Dermis blood vessel endothelial cell (primary cell): ENCODE results near the gene CCR5AS.

ENCODE experiments used
- DNase-seq: peaks from one replicate; pipeline ENCODE4 v3.0.0; 2010

The CCR5AS gene

DNA sequence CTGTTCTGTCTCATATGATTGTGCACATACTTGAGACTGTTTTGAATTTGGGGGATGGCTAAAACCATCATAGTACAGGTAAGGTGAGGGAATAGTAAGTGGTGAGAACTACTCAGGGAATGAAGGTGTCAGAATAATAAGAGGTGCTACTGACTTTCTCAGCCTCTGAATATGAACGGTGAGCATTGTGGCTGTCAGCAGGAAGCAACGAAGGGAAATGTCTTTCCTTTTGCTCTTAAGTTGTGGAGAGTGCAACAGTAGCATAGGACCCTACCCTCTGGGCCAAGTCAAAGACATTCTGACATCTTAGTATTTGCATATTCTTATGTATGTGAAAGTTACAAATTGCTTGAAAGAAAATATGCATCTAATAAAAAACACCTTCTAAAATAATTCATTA lies 31.1 kb downstream of the CCR5AS start:
- no peak for DNase-seq

DNA sequence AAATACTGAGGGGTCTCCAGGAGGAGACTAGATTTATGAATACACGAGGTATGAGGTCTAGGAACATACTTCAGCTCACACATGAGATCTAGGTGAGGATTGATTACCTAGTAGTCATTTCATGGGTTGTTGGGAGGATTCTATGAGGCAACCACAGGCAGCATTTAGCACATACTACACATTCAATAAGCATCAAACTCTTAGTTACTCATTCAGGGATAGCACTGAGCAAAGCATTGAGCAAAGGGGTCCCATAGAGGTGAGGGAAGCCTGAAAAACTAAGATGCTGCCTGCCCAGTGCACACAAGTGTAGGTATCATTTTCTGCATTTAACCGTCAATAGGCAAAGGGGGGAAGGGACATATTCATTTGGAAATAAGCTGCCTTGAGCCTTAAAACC lies 31.6 kb downstream of the CCR5AS start:
- DNase-seq, result no peak

DNA sequence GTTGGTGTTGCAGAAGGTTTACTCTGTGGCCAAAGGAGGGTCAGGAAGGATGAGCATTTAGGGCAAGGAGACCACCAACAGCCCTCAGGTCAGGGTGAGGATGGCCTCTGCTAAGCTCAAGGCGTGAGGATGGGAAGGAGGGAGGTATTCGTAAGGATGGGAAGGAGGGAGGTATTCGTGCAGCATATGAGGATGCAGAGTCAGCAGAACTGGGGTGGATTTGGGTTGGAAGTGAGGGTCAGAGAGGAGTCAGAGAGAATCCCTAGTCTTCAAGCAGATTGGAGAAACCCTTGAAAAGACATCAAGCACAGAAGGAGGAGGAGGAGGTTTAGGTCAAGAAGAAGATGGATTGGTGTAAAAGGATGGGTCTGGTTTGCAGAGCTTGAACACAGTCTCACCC lies 32.1 kb downstream of the CCR5AS start:
- no peak for DNase-seq

DNA sequence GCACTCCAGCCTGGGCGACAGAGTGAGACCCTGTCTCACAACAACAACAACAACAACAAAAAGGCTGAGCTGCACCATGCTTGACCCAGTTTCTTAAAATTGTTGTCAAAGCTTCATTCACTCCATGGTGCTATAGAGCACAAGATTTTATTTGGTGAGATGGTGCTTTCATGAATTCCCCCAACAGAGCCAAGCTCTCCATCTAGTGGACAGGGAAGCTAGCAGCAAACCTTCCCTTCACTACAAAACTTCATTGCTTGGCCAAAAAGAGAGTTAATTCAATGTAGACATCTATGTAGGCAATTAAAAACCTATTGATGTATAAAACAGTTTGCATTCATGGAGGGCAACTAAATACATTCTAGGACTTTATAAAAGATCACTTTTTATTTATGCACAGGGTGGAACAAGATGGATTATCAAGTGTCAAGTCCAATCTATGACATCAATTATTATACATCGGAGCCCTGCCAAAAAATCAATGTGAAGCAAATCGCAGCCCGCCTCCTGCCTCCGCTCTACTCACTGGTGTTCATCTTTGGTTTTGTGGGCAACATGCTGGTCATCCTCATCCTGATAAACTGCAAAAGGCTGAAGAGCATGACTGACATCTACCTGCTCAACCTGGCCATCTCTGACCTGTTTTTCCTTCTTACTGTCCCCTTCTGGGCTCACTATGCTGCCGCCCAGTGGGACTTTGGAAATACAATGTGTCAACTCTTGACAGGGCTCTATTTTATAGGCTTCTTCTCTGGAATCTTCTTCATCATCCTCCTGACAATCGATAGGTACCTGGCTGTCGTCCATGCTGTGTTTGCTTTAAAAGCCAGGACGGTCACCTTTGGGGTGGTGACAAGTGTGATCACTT lies 34.1 kb downstream of the CCR5AS start:
- peak; percentile 13 for DNase-seq

DNA sequence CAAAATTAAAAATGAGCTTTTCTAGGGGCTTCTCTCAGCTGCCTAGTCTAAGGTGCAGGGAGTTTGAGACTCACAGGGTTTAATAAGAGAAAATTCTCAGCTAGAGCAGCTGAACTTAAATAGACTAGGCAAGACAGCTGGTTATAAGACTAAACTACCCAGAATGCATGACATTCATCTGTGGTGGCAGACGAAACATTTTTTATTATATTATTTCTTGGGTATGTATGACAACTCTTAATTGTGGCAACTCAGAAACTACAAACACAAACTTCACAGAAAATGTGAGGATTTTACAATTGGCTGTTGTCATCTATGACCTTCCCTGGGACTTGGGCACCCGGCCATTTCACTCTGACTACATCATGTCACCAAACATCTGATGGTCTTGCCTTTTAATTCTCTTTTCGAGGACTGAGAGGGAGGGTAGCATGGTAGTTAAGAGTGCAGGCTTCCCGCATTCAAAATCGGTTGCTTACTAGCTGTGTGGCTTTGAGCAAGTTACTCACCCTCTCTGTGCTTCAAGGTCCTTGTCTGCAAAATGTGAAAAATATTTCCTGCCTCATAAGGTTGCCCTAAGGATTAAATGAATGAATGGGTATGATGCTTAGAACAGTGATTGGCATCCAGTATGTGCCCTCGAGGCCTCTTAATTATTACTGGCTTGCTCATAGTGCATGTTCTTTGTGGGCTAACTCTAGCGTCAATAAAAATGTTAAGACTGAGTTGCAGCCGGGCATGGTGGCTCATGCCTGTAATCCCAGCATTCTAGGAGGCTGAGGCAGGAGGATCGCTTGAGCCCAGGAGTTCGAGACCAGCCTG lies 35.1 kb downstream of the CCR5AS start:
- DNase-seq, result no peak

DNA sequence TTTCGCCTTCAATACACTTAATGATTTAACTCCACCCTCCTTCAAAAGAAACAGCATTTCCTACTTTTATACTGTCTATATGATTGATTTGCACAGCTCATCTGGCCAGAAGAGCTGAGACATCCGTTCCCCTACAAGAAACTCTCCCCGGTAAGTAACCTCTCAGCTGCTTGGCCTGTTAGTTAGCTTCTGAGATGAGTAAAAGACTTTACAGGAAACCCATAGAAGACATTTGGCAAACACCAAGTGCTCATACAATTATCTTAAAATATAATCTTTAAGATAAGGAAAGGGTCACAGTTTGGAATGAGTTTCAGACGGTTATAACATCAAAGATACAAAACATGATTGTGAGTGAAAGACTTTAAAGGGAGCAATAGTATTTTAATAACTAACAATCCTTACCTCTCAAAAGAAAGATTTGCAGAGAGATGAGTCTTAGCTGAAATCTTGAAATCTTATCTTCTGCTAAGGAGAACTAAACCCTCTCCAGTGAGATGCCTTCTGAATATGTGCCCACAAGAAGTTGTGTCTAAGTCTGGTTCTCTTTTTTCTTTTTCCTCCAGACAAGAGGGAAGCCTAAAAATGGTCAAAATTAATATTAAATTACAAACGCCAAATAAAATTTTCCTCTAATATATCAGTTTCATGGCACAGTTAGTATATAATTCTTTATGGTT lies 35.9 kb downstream of the CCR5AS start, which contains the start of gene CCR5:
TSS of gene CCR5 (plus strand) at position 108 of the 680 bp plus-strand sequence. CDS start 1,957 bp downstream, outside the sequence.
- DNase-seq, result no peak

DNA sequence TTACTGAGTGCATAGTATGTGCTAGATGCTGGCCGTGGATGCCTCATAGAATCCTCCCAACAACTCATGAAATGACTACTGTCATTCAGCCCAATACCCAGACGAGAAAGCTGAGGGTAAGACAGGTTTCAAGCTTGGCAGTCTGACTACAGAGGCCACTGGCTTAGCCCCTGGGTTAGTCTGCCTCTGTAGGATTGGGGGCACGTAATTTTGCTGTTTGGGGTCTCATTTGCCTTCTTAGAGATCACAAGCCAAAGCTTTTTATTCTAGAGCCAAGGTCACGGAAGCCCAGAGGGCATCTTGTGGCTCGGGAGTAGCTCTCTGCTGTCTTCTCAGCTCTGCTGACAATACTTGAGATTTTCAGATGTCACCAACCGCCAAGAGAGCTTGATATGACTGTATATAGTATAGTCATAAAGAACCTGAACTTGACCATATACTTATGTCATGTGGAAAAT lies 37.2 kb downstream of the CCR5AS start:
- no peak for DNase-seq

DNA sequence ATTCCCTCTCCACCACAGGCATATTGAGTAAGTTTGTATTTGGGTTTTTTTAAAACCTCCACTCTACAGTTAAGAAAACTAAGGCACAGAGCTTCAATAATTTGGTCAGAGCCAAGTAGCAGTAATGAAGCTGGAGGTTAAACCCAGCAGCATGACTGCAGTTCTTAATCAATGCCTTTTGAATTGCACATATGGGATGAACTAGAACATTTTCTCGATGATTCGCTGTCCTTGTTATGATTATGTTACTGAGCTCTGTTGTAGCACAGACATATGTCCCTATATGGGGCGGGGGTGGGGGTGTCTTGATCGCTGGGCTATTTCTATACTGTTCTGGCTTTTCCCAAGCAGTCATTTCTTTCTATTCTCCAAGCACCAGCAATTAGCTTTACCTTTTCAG lies 37.7 kb downstream of the CCR5AS start:
- no peak for DNase-seq

DNA sequence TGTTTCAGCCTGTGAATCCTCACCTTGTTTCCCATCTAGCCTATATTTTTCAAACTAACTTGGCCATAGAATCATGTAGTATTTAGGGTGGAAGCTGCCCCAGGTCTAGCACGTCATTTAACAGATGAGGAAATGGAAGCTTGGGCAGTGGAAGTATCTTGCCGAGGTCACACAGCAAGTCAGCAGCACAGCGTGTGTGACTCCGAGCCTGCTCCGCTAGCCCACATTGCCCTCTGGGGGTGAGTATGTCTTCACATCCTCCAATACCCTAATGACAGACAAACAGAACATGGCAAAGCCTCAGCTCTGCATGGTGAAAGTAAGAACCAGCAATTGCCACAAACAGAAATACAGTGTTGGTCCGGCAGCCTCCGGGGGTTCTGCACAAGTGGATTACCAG lies 38.3 kb downstream of the CCR5AS start:
- no peak for DNase-seq

DNA sequence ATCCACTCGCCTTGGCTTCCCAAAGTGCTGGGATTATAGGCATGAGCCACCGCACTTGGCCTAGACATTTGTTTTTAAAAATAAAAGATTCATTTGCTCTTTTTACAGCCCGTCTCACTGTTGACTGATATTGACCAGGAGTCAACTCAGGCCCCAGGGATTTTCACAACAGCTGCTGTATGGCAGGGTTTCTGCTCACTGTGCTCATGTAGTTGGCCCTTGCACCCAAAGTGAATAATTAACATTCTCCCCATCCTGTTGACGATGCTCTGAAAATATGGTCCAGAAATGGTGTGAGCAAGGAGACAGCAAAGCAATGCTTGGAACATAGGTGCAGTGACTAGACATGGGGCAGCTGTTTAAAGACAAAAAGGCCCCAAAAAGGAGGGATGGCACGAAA lies 39.1 kb downstream of the CCR5AS start:
- no peak for DNase-seq

DNA sequence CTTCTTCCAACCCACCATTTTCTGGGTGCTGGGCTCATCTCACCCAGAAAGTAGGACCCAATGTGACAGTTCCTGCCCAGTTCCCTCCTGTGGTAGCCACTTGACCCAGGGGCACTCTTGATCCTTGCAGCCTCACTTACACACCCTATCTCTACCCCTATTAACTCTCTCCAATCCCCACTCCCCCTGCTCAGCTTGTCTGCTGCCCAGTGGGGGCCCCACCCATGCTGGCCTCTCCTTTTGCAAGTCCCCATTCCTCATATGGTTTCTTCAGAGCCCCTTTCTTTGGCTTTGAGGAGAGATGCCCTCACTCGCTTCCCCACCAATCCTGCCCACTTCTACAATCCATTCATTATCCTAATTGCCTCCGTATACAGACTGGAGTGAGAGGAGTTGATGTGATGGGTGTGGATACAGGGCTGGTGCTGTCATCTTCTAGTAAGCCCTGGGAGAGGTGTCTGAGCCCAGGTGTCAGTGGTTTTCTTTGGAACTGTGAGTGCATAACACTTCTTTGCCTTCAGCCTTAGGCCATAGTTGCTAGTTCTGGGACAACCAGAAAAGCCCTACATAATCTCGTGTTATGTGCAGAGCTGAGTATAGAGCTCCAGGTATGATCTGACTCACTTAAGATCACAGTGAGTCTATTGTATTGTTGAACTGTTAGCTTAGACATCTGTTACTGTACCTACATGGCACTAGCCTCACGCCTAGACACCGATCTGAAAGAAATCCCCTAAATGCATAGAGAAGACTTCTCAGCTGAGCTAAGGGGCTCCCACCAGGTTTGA lies 40.9 kb downstream of the CCR5AS start:
- no peak for DNase-seq

DNA sequence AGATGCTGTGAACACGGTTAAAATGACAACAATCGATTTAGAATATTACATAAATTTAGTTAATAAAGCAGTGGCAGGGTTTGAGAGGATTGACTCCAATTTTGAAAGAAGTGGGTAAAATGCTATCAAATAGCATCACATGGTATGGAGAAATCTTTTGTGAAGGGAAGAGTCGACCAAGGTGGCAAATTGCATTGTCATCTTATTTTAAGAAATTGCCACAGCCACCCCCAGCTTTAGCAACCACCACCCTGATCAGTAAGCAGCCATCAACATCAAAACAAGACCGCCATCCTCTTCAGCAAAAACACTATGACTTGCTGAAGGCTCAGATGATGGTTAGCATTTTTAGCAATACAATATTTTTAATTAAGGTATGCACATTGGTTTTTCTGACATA lies 41.8 kb downstream of the CCR5AS start:
- no peak for DNase-seq

DNA sequence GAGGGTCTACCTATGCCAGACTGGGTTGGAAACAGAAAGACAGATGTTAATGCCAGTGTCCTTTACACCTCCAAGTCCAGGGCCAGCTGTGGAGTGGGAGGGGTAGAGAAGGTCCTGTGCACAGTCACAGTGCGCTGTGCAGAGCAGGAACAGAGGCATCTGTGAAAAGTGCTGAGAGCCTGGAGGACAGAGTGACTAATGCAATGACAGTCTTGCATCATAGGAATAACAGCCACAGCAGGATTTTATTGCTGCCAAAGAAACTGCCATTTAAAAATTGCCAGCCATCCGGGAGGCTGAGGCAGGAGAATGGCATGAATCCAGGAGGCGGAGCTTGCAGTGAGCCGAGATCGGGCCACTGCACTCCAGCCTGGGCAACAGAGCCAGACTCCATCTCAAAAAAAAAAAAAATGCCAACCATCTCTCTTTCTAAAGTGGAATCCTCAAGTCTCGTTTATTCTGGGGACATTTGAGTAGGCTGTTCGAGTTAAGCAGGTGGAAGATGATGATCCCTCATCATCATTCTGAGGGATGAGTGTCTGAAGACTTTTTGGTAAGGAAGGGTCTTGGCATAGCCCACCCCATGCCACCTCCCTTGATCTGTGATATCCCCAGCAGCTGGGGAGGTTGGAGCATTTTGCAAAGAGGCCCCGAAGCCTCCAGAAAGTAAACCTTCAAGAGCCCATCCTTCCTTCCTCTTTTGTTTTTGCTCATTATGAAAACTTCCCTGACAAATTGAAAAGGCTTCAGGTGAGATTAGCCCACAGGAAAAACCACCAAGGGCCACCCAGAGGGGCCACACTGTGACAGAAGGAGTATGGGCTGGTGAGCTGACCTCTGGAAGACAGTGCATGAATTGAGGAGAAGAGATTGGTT lies 45.2 kb downstream of the CCR5AS start:
- DNase-seq, result no peak

DNA sequence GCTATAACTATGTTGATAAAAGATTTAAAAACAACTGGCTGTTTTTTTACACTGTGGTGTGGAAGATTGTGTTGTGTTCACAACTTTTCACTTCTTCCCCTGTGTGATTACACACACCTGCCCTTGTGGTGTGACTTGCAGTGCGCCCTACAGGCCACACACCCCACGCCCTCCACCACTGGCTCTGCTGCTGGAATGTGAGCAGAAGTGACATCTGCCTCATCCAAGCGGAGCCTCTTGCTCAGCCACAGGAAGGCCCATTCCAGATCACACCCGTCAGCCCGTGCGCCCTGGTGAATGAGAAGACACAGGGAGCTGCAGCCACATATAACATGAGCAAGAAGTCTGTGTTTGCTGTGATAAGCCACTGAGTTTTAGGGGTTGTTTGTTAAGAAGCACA lies 46.0 kb downstream of the CCR5AS start:
- DNase-seq, result no peak

DNA sequence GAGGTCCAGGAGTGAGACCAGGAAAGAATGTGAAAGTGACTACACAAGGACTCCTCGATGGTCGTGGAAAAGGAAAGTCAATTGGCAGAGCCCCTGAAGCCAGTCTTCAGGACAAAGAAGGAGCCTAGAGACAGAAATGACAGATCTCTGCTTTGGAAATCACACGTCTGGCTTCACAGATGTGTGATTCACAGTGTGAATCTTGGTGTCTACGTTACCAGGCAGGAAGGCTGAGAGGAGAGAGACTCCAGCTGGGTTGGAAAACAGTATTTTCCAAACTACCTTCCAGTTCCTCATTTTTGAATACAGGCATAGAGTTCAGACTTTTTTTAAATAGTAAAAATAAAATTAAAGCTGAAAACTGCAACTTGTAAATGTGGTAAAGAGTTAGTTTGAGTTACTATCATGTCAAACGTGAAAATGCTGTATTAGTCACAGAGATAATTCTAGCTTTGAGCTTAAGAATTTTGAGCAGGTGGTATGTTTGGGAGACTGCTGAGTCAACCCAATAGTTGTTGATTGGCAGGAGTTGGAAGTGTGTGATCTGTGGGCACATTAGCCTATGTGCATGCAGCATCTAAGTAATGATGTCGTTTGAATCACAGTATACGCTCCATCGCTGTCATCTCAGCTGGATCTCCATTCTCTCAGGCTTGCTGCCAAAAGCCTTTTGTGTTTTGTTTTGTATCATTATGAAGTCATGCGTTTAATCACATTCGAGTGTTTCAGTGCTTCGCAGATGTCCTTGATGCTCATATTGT lies 47.0 kb downstream of the CCR5AS start:
- no peak for DNase-seq

DNA sequence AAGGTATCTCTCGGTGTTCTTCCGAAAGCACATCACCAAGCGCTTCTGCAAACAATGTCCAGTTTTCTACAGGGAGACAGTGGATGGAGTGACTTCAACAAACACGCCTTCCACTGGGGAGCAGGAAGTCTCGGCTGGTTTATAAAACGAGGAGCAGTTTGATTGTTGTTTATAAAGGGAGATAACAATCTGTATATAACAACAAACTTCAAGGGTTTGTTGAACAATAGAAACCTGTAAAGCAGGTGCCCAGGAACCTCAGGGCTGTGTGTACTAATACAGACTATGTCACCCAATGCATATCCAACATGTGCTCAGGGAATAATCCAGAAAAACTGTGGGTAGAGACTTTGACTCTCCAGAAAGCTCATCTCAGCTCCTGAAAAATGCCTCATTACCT lies 48.4 kb downstream of the CCR5AS start:
- no peak for DNase-seq

DNA sequence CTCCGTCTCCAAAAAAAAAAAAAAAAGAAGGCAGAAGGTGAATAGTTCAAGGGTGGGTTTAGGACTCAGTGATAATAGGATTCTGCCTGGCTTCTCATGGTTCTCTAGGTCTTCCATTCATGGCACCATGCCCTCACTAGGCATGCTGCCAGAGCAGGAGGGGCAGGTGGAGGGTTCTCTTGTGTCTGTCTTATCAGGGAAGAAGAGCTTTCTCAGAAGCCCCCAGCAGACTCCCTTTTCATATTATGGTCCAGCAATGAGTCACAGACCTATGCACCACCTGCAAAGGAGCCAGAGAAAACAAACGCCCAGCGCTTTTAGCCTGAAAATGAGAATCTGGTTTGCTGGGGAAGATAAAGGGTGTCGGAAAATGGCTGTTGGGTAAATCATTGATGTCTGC lies 50.0 kb downstream of the CCR5AS start:
- DNase-seq, result no peak

DNA sequence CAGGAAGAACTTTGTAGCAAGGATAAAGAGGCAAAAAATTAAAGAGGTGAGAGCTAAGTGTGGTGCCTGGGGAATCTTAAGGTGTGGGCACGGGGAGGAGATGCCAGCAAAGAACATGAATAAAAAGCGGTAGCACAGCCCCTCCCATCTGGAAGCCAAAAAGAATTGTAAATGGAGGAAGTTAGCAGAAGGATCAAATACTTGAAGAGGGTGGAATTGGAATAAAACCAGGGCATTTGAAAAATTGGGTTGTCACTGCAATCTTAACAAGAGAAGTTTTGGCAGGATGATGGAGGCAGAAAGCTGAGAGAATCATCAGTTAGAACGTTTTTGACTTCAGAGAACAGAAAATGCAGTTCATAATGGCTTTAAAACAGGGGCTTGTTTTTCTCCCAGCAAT lies 50.6 kb downstream of the CCR5AS start:
- no peak for DNase-seq

DNA sequence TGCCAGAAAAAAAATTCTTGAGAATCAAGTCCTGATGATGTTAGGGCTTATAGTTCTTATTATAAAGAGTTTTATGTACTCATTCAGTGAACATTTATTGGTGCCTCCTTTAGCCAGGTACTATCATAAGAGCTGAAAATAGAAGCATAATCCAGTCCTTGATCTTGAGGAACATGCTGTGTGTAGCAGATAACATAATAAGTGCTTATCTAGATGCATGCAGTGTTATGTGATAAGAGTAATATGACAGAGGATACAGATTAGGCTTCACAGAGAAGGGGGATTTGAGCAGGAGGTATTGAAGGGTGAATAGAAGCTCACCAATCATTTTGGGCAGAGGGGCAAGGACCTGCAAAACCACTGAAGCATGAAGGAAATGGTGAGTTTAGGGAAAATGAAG lies 51.9 kb downstream of the CCR5AS start:
- no peak for DNase-seq

DNA sequence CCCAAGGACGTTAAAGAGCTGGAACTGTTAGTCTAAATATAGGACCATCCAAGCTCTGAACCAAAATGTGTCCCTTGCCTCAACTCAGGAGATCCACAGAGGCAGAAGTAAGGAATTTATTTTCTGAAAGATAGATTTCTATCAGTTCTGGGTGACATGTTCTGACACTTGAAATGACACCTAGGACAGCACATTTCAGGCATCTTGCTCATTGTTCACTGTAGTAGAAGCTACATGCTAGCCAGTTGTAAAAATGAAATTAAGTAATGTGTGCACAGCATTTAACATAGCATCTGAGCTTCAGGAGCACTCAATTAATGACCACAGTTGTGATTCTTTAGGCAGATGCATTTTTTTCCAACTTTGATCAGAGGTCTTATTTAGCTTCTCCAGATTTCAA lies 52.4 kb downstream of the CCR5AS start:
- no peak for DNase-seq
